Stimulated activated CD8-positive, alpha-beta memory T cell treated with anti-CD3 and anti-CD28 coated beads, Interleukin-4, amount 100 ng/mL, for 48 hours (primary cell): ENCODE results near the gene VWA2.

Experiments
- DNase-seq: peaks from one replicate; pipeline ENCODE4 v3.0.0-alpha.2; 2020

The VWA2 gene, protein sequence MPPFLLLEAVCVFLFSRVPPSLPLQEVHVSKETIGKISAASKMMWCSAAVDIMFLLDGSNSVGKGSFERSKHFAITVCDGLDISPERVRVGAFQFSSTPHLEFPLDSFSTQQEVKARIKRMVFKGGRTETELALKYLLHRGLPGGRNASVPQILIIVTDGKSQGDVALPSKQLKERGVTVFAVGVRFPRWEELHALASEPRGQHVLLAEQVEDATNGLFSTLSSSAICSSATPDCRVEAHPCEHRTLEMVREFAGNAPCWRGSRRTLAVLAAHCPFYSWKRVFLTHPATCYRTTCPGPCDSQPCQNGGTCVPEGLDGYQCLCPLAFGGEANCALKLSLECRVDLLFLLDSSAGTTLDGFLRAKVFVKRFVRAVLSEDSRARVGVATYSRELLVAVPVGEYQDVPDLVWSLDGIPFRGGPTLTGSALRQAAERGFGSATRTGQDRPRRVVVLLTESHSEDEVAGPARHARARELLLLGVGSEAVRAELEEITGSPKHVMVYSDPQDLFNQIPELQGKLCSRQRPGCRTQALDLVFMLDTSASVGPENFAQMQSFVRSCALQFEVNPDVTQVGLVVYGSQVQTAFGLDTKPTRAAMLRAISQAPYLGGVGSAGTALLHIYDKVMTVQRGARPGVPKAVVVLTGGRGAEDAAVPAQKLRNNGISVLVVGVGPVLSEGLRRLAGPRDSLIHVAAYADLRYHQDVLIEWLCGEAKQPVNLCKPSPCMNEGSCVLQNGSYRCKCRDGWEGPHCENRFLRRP

DNA sequence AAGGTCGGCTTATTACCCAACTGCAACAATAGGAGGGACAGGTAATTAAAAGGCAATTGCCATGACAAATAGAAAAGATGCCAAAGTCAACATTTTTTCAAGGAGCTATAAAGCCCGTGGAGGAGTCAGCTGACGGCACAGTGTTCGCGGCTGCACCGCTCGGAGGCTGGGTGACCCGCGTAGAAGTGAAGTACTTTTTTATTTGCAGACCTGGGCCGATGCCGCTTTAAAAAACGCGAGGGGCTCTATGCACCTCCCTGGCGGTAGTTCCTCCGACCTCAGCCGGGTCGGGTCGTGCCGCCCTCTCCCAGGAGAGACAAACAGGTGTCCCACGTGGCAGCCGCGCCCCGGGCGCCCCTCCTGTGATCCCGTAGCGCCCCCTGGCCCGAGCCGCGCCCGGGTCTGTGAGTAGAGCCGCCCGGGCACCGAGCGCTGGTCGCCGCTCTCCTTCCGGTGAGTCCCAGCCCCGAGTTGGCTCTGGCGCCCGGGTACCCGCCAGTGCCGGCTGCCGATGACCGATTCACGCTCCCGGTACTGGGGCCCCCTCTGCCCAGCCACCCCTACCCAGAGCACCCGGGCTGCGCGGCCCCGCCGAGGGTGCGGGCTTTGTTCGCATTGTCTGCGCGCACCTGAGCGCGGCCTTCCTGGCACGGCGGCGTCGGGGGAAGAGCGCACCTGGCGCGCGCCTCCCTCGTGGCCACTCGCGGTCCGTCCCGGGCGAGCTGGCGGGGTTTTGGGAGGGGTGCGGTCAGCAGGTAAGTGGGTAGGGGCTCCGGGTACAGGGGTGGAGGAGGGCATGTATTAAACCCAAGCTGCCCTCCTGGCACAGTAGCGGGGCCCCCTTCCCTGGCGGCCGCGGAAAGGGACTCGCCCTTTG lies at the start of gene VWA2:
TSS of gene VWA2 (plus strand) at position 138 of the 877 bp plus-strand sequence. CDS start 9,460 bp downstream, outside the sequence.
- peak; percentile 62 for DNase-seq

- DNase-seq, result no peak
Observed at GRCh38 chr10:114189700-114190099, 49.4 kb upstream of the VWA2 start.

DNA sequence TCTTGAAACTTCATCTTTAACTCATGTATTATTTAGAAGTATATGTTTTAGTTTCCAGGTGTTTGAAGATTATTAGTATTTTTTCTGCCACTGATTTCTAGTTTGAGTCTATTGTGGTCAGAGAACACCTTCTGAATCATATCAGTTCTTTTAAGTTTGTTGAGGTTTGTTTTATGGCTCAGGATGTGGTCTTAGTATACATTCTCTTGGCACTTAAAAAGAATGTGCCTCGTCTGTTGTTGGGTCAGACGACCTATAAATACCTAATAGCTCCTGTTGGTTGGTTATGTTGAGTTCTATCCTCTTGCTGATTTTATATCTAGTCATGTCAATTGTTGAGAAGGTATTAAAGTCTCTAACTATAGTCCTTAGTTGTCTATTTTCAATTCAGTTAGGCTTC lies 44.0 kb upstream of the VWA2 start:
- no peak for DNase-seq

- DNase-seq, result no peak
Observed at GRCh38 chr10:114199239-114199638, 39.8 kb upstream of the VWA2 start.

- DNase-seq, result no peak
Observed at GRCh38 chr10:114202812-114203211, 36.2 kb upstream of the VWA2 start.

GRCh38 chr10:114206902-114207301 lies 32.2 kb upstream of the VWA2 start:
- no peak for DNase-seq

DNA sequence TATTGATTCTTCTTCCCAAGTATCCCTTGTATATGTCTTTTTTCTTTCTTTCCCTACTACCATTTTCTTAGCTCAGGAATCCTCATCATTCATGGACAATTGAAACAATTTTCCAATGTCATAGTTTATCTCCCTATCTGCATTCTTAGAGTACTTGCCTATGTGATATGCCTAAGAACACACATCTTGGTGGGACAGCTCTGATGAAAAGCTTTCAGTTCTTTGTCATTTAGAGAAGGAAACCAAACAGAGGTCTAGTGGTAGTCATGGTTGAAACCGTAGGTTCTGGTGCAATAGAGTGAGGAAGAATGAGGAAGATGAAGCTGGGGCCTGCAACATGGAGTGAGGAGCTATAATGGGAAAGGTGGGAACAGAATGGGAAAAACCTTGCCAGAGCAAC lies 31.7 kb upstream of the VWA2 start:
- DNase-seq, result no peak

DNA sequence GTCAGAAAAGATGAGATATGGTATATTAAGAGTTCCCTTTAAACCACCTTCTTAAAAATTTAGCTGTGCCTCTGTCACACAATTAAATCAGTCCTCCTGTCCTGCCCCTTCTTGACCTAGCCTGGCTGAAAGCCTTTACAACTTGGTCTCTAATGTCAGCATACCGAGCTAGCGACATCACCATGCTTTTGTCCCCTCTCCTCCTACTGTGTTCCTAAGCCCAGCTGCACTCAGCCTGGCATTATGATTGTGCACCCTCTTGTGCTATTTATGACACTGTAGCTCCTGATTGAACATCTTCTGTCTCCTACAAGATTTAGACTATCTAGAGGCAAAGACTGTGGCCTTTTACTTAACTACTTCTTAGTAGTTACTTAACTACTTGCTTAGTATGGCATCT lies 30.7 kb upstream of the VWA2 start:
- DNase-seq, result no peak

- DNase-seq, result no peak
Observed at GRCh38 chr10:114212153-114212552, 26.9 kb upstream of the VWA2 start.

- no peak for DNase-seq
Observed at GRCh38 chr10:114215033-114215432, 24.0 kb upstream of the VWA2 start.

- no peak for DNase-seq
Observed at GRCh38 chr10:114220281-114220680, 18.8 kb upstream of the VWA2 start.

- DNase-seq, result no peak
Observed at GRCh38 chr10:114221235-114221634, 17.8 kb upstream of the VWA2 start.

DNA sequence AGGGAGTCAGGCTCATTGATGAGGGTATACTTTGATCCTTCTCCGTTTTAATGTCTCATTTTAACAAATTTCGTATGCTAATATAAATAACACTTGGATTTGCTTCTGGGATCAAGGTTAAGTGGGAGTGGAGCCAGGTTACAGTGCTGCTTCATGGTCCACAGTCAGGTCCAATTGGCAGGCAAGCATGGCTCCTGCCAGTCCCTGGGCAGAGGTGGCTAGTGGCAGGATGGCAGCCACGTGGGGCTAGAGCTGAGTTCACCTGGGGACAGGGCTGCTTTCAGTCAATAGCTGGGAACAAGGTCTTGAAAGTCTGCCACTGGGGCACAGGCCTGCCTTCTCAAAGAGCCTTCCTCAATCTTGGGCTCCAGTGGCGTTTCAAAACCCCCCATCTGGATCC lies 16.0 kb upstream of the VWA2 start:
- no peak for DNase-seq

- DNase-seq, result no peak
Observed at GRCh38 chr10:114228156-114228555, 10.9 kb upstream of the VWA2 start.

- DNase-seq, result no peak
Observed at GRCh38 chr10:114232561-114233176, 6.4 kb upstream of the VWA2 start.

DNA sequence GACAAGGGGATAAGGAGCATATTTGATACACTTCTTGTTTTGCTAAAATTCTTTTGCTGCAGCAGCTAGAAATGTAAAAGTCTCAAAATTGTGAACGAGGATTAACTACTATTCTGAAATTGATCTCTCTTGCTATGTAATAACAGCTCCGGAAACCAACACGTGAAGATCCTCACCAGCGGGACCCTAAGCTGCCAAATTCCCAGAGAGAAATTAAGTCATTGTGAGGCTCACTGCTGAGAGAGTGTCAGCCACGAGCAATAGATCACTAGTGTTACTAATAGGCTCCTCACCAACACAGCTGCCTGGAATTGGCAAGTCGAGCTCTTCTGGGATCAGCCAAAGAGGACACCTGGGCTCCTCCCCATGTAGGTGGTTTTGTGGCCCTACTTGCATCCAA lies 5.6 kb upstream of the VWA2 start:
- no peak for DNase-seq

DNA sequence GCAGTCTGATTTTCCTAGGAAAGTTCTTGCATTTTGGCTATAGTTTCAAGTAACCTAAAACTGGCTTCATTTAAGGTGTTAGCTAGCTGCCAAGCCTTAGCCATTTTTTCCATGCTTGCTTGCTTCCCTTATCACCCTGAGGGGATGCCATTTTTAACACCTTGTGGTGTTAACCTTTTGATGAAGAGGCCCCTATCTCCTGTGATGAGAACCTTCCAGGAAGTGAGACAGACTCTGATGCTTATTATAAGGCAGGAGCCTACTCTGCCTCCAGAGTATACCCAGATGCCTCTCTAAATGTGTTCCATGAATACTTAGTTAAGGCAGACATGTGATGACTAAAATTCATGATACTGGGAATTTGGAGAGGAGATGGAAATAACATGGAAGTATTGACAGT lies 4.9 kb upstream of the VWA2 start:
- DNase-seq, result no peak

DNA sequence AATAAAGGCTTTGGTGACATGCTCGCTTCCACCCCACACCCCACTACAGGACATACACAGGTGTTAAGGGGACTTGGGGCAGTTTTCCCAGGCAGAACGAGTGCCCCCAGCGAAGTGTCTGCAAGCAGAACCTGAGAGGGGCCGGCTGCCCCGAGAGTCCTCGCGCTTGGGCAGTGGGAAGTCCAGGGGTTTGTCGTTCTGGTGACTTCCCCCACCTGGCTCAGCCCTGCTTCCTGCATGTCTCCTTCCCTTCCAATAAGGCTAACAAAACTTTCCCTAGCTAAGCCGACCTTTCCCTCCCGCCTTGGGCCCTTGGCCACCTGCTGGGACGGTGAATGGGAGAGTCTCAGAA lies 916 bp downstream of the VWA2 start:
- DNase-seq, result no peak

GRCh38 chr10:114242235-114242634 lies 3.2 kb downstream of the VWA2 start:
- no peak for DNase-seq

DNA sequence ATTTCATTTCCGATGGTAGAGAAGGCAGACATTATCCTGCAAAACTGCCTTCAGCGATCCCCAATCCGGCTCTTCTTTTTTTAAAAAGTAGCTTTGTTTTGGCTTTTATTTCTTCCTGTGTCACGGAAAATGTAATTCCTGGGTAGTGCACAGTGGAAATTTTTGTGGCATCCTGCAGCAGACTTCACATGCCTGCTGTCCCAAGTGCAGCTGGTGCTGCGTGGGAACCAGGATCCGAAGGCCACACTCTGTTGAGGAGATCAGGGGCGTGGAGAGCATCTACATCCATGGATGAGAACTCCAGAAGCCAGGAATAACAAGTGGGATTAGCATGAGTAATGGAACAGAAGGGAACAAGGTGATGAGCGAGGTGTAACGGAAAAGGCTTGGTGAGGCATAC lies 4.6 kb downstream of the VWA2 start:
- no peak for DNase-seq

DNA sequence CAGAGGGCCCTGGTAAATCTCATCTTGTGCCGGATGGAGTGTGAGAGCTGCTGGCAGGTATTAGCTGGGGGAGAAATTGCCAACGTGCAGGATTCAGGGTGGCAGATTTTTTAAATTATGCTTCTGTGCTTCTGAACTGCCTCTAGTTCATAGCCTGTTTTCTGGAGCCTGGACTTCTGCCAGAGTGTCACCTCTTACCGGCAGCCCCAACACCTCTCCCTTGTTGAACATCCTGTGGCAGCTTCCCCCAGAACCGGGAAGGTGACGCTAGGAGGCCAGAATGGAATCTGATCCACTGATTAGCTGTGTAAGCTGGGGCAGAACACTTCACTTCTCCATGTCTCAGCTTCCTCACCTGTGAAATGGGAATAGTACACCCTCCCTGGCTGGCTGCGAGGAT lies 5.1 kb downstream of the VWA2 start:
- no peak for DNase-seq

DNA sequence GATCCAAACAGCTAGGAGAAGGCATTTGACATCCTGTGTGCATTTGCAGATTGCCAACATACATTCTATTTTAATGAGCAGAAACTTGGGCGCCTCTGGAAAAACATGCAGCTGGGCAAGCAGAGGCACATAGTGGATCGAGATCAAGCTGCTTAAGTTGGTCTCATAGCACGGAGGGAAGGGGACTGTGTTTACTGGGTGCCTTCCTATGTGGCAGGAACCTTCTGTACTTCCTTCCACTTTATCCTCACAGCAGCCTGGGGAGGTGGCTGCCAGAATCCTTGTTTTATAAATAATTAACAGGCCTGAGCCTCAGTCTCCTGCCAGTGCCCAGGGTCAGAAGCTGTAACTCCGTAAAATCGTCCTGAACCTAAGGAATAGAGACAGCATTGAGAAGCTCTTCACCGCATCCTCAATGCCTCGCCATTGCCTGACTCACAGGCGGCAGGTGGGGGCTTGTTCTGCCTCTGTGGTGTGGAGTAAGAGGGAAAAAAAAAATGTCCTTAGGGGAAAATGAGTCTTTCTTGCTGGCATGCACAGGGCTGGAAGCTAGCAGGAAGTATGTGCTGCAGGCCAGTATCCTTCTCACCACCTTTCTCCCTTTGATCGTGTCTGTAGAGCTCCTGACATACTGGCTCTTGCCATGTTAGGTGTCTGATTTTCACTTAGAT lies 6.2 kb downstream of the VWA2 start:
- DNase-seq, result no peak
